Tibial artery (tissue), 4 donors: ENCODE data around the gene BCL11B.

ENCODE experiments used
- DNase-seq, 2 donors: peaks; one replicate each; pipeline ENCODE4 v3.0.0-alpha.2; 2019
- H3K27ac ChIP-seq, 2 donors: fragments of 200-600 bp; sonication (generic) in 1 of 2; 1 replicate in 1 of 2; 2 replicates in 1 of 2; pipeline ENCODE4 v1.5.1; 2018 to 2019; ENCODE audit warnings: mild to moderate bottlenecking in 1 of 2
- H3K27me3 ChIP-seq, 2 donors: fragments of 200-600 bp; sonication (generic) in 1 of 2; one replicate each; pipeline versions ENCODE4 v1.5.1 to v1.6.0; 2016 to 2019
- H3K36me3 ChIP-seq, 3 donors: fragments of 200-600 bp; sonication (generic) in 2 of 3; one replicate each; pipeline ENCODE4 v1.5.1; 2016 to 2019; ENCODE audit warnings: mild to moderate bottlenecking in 2 of 3
- H3K4me1 ChIP-seq, 4 donors: fragments of 200-600 bp; sonication (generic) in 2 of 4; 1 replicate in 3 of 4; 2 replicates in 1 of 4; pipeline ENCODE4 v1.5.1; 2016 to 2019
- H3K4me3 ChIP-seq, 2 donors: fragments of 200-600 bp; sonication (generic) in 1 of 2; 1 replicate in 1 of 2; 2 replicates in 1 of 2; pipeline ENCODE4 v1.5.1; 2018 to 2019; ENCODE audit warnings: mild to moderate bottlenecking in 2 of 2
- H3K9me3 ChIP-seq, 3 donors: fragments of 200-600 bp; sonication (generic) in 1 of 3; one replicate each; pipeline ENCODE4 v1.5.1; 2016 to 2019
- CTCF ChIP-seq, 2 experiments: fragments of 200-600 bp in 1 of 2; fragments of 450-650 bp in 1 of 2; IDR thresholded peaks; one replicate each; pipeline ENCODE4 v1.5.1; 2017 to 2019; ENCODE audit warnings: antibody characterized with exemption in 2 of 2, mild to moderate bottlenecking in 1 of 2, moderate library complexity in 1 of 2
- intact Hi-C: fragments of 100-400 bp; cut with DNase I; formaldehyde crosslinking; loops from one replicate; pipeline ENCODE4 v1.15.0; 2023; ENCODE audit warnings: low total_unique reads

BCL11B gene

GRCh38 chr14:99248761-99249171 lies 23.2 kb downstream of the BCL11B start:
- Histone ChIP-seq H3K36me3 (no peaks in the 10 kb centered on the region), H3K27me3 (peaks cover 0 to 73% of the 10 kb centered on the region in 2 donors), H3K9me3 (no peaks in the 10 kb centered on the region), H3K27ac (no peak overlapping the region), H3K4me1 (peaks cover 0 to 16% (median 6%) of the 10 kb centered on the region in 4 donors), H3K4me3 (no peak overlapping the region)
- intact Hi-C loops, result no loop called here
- no peak for TF ChIP-seq CTCF (IDR thresholded peaks at IDR 0.05)
- DNase-seq, result no peak

GRCh38 chr14:99247772-99248171 lies 24.2 kb downstream of the BCL11B start:
- peaks cover 0 to 71% of the 10 kb centered on the region in 2 donors for H3K27me3 ChIP-seq
- H3K4me3 ChIP-seq, result no peak overlapping the region
- no peak overlapping the region for H3K27ac ChIP-seq
- no peak for DNase-seq
- H3K9me3 ChIP-seq, result no peaks in the 10 kb centered on the region
- intact Hi-C loops, result no loop called here
- H3K4me1 ChIP-seq, result peaks cover 0 to 16% (median 6%) of the 10 kb centered on the region in 4 donors
- no peaks in the 10 kb centered on the region for H3K36me3 ChIP-seq
- TF ChIP-seq CTCF (IDR thresholded peaks at IDR 0.05), result no peak

GRCh38 chr14:99247101-99247729 lies 24.8 kb downstream of the BCL11B start:
- intact Hi-C loops, result no loop called here

GRCh38 chr14:99246536-99247097 lies 25.4 kb downstream of the BCL11B start:
- no peaks in the 10 kb centered on the region for H3K9me3 ChIP-seq
- H3K36me3 ChIP-seq, result no peaks in the 10 kb centered on the region
- no peak for TF ChIP-seq CTCF (IDR thresholded peaks at IDR 0.05)
- intact Hi-C loops, result no loop called here
- peaks cover 0 to 16% (median 6%) of the 10 kb centered on the region in 4 donors for H3K4me1 ChIP-seq
- no peak overlapping the region for H3K27ac ChIP-seq
- H3K4me3 ChIP-seq, result no peak overlapping the region
- peaks cover 0 to 72% of the 10 kb centered on the region in 2 donors for H3K27me3 ChIP-seq
- DNase-seq, result no peak

More at GRCh38 chr14:99247101-99247729, 24.8 kb downstream of the BCL11B start:
- peaks cover 0 to 72% of the 10 kb centered on the region in 2 donors for H3K27me3 ChIP-seq
- H3K4me3 ChIP-seq, result no peak overlapping the region
- no peak overlapping the region for H3K27ac ChIP-seq
- no peak for TF ChIP-seq CTCF (IDR thresholded peaks at IDR 0.05)
- H3K36me3 ChIP-seq, result no peaks in the 10 kb centered on the region
- no peak for DNase-seq
- peaks cover 0 to 16% (median 6%) of the 10 kb centered on the region in 4 donors for H3K4me1 ChIP-seq
- H3K9me3 ChIP-seq, result no peaks in the 10 kb centered on the region

GRCh38 chr14:99245564-99246511 lies 26.2 kb downstream of the BCL11B start:
- no peak for TF ChIP-seq CTCF (IDR thresholded peaks at IDR 0.05)
- Histone ChIP-seq H3K36me3 (no peaks in the 10 kb centered on the region), H3K27ac (no peak overlapping the region), H3K9me3 (no peaks in the 10 kb centered on the region), H3K27me3 (peaks cover 0 to 68% of the 10 kb centered on the region in 2 donors), H3K4me1 (peaks cover 0 to 16% (median 6%) of the 10 kb centered on the region in 4 donors), H3K4me3 (no peak overlapping the region)
- DNase-seq, result no peak
- intact Hi-C loops, result no loop called here
